IPS-NIHi7 (cell line): ENCODE data around the gene BRD8.
"Not testable (repeated sequence)": the region's sequence is repeated elsewhere in the genome, so short reads cannot be mapped to it uniquely, and the experiment has no call there.

Experiments used
- DNase-seq: peaks from one replicate; pipeline ENCODE4 v3.0.0; 2012; ENCODE audit warnings: mixed read lengths; ENCODE audit errors: extremely low spot score

The BRD8 gene

DNA sequence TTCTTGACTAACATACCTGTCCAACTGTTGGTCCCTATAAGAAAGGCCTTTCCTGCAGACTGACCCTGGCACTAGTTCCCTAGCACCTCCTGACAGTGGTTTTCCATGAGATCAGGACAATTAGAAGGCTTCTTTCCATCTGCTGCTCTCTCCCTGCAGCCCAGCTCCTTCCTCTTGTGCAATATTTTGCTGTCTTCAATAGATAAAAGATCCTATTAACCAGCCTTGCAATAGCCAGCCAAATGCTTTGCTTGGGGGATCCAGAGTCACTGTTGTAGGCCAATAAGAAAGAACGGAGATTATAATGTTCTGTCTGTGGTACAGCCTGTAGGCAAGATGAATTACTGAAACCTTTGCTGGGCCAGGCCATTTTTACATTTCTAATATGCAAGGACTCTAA, 20.8 kb downstream of the BRD8 start:
- no peak for DNase-seq

GRCh38 chr5:138155977-138156376, 22.5 kb downstream of the BRD8 start:
- DNase-seq, result not testable (repeated sequence)

DNA sequence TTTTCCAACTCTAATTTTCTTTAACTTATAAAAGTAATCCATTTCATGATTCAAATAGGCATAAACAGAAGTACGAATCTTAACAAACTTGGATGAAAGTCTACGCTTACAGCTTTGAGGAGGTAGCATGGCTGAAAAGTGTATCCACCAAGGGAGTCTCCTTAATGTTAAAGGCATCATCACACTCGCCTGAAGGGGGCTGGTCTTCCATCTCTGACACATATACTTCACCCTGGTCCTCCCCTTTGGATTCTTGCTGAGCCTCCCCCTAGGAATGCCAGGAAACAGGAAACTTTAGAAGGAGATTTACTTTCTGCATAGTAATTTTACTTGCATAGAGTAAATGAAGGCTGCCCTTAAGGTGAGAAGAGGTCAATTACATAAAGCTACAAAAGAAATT, 28.9 kb downstream of the BRD8 start:
- peak; percentile 36 for DNase-seq

GRCh38 chr5:138148811-138149210, 29.6 kb downstream of the BRD8 start:
- no peak for DNase-seq

DNA sequence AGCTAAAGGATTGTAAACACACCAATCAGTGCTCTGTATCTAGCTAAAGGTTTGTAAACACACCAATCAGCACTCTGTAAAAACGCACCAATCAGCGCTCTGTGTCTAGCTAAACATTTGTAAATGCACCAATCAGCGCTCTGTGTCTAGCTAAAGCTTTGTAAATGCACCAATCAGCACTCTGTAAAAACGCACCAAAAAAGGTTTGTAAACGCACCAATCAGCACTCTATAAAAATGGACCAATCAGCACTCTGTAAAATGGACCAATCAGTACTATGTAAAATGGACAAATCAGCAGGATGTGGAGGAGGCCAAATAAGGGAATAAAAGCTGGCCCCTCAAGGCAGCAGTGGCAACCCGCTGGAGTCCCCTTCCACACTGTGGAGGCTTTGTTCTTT, 34.9 kb downstream of the BRD8 start:
- DNase-seq, result not testable (repeated sequence)

DNA sequence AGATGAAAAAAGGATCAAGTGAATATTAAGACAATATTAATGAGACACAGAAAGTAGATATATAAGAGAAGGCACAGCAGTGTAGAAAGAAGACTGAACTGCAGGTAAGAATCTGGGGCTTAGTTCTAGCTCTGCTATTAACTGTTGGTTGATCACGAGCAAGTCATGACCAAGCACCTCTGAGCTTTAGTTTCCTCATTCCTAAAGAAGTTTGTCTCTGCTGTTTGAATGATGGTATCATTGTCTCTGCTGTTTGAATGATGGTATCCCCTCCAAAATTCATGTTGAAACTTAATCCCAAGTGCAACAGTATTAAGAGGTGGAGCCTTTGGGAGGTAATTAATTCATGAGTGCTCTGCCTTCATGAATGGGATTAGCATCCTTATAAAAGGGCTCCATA, 36.7 kb downstream of the BRD8 start:
- no peak for DNase-seq

- no peak for DNase-seq
Observed at GRCh38 chr5:138140268-138140667, 38.2 kb downstream of the BRD8 start.

DNA sequence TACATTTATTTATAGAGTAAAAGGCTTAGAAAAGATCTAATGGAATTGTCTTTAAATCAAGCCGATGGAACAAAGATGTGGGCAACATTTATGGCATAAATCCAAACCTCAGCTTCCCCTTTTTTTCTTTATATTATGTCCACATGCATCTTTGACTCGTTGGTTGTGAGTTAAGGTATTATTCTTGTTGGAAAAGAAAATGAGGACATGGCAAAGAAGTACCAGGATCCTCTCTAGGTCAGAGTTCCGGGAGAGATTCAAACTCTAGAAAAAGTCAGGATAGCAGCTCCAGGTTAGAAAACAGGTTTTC, 38.7 kb downstream of the BRD8 start:
- no peak for DNase-seq

GRCh38 chr5:138138949-138139780, 39.3 kb downstream of the BRD8 start, which contains the start of gene NME5:
NME5 (minus strand) TSS chr5:138139428; CDS start chr5:138138780, 648 bp downstream.
- peak; percentile 77 for DNase-seq

GRCh38 chr5:138132543-138132942, 45.9 kb downstream of the BRD8 start:
- DNase-seq, result no peak

DNA sequence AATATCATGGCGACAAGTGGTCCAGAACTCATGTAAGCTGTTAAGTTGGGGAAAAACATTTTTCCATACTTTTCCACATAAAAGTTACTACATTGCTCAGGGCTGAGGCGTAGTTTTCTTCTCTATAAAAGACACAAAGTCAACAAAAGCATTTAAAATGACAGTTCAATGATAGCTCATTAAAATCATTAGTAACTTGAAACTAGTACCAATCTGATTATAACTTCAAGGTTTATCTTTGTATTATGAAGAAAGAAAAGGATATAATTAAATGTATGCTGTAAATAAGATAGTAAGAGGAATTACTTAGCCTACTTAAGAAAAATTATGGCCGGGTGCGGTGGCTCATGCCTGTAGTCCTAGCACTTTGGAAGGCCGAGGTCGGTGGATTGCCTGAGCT, 49.1 kb downstream of the BRD8 start:
- DNase-seq, result no peak

- DNase-seq, result no peak
Observed at GRCh38 chr5:138128334-138128733, 50.1 kb downstream of the BRD8 start.

DNA sequence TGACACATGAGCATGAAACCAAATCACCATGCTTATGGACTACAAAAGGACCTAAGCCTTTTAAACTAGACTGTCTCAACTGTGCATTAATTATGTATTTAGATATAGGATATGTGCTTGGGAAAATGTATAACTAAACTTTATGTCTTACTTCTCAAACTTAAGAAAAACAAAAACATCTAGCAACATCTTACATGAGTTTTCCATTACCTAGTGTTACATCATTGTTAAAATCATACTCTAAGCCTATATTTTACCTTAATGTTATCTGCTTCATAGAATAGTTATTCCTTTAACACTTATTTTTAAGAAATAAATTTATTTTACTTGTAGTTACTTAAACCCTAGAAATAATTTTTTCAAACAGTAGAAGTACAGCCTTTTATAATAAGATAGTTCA, 63.2 kb downstream of the BRD8 start:
- DNase-seq, result no peak

DNA sequence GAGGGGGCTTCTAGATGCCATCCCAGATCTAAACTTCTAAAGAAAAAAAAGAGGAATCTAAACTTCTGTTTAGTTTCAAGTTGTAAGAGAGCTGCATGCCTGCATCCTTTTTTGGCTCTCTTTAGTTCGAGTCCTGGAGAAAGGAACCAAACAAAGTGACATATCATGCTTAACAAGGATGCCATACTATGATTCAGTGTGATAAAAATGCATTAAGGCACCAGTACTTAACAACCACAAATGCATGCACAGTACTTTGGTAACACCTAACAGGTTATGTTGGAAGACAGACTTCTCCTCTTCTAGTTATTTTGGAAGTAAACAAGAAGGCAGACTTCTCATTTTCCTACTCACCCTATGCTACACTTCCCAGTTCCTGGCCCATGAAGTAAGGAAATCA, 66.5 kb downstream of the BRD8 start:
- DNase-seq, result no peak

- DNase-seq, result no peak
Observed at GRCh38 chr5:138111181-138111580, 67.2 kb downstream of the BRD8 start.

GRCh38 chr5:138110266-138110963, 68.0 kb downstream of the BRD8 start:
- peak; percentile 43 for DNase-seq

- DNase-seq, result no peak
Observed at GRCh38 chr5:138109463-138110265, 68.8 kb downstream of the BRD8 start.

GRCh38 chr5:138107213-138107612, 71.2 kb downstream of the BRD8 start:
- no peak for DNase-seq

DNA sequence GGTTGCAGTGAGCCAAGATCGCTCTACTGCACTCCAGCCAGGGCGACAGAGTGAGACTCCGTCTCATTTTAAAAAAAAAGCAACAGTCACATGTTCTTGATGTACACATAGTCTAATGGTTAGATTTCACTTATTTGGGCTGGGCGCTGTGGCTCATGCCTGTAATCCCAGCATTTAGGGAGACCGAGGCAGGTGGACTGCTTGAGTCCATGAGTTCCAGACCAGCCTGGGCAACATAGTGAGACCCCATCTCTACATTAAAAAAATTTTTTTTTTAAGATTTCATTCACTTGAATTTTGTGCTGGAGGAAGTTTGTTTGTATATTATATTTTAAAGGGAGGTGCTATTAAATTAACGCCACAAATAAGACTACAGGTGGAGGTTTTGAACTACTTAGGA, 72.7 kb downstream of the BRD8 start:
- no peak for DNase-seq

GRCh38 chr5:138103319-138103637, 75.2 kb downstream of the BRD8 start:
- no peak for DNase-seq

- DNase-seq, result no peak
Observed at GRCh38 chr5:138102454-138103318, 75.7 kb downstream of the BRD8 start.
